Smooth muscle cell (in vitro differentiated cells): ENCODE data around the gene STOML3. TPM values are rescaled to one million over a fixed set of nuclear protein-coding genes. Genes with fewer than 3 reads are reported as not detected.

ENCODE experiments used
- polyA plus RNA-seq: library from polyadenylated mRNA; unstranded; fragments of >200 nt; fragmentation: Nextera tagmentation; extraction: Ambion mirVana; gene quantifications from 2 replicates; pipeline ENCODE4 v1.2.1, GENCODE V29; 2016
- total RNA-seq: library from RNA; depleted of rRNA; stranded (reverse); fragments of >200 nt; gene quantifications from 2 replicates; pipeline ENCODE4 v1.2.3, GENCODE V29; 2014

The STOML3 gene
- total and polyA plus RNA-seq, 2 experiments from 2014 or later = not detected

Other genes starting within 250 kb of the STOML3 start
- gene PROSER1, start 47.3 kb upstream of the STOML3 start, total RNA-seq = 9.7 and 11.2 TPM in 2 replicates
- 7.6 and 8.6 TPM in 2 replicates for gene PROSER1, start 47.3 kb upstream of the STOML3 start, polyA plus RNA-seq
- gene NHLRC3, start 47.6 kb upstream of the STOML3 start, total RNA-seq = 11.5 and 12.0 TPM in 2 replicates
- gene NHLRC3, start 47.6 kb upstream of the STOML3 start, polyA plus RNA-seq = 6.2 and 9.2 TPM in 2 replicates